Daoy (cell line): ENCODE results near the gene PPP3R1. TPM values are rescaled to one million over a fixed set of nuclear protein-coding genes. Genes with fewer than 3 reads are reported as not detected.

ENCODE experiments used
- DNase-seq: peaks from one replicate; pipeline ENCODE4 v3.0.0-alpha.2; 2015; ENCODE audit warnings: low read depth
- total RNA-seq: library from RNA; depleted of rRNA; stranded (reverse); fragments of >200 nt; shearing (Covaris generic); gene quantifications from 2 replicates; pipeline ENCODE4 v1.2.3, GENCODE V29; 2014; rRNA removed

Gene PPP3R1
- total RNA-seq, 1 experiment from 2014 or later, result 17.9 TPM

GRCh38 chr2:68151037-68151436 is 101.3 kb downstream of the PPP3R1 start:
- no peak for DNase-seq

- no peak for DNase-seq
Observed at GRCh38 chr2:68141875-68142274, 110.5 kb downstream of the PPP3R1 start.

GRCh38 chr2:68135448-68136320 is 116.6 kb downstream of the PPP3R1 start:
- no peak for DNase-seq

- DNase-seq, result no peak
Observed at GRCh38 chr2:68134554-68134953, 117.8 kb downstream of the PPP3R1 start.

GRCh38 chr2:68134120-68134519 is 118.2 kb downstream of the PPP3R1 start:
- DNase-seq, result no peak

Other genes starting within 250 kb of the PPP3R1 start
- gene C1D, start 189.5 kb downstream of the PPP3R1 start, total RNA-seq, result 44.5 and 51.3 TPM in 2 replicates
- gene PNO1, start 94.6 kb downstream of the PPP3R1 start, total RNA-seq, result 41.9 and 54.2 TPM in 2 replicates
- gene CNRIP1, start 67.4 kb upstream of the PPP3R1 start, total RNA-seq, result 26.1 and 28.9 TPM in 2 replicates
- gene PLEK, start 112.8 kb upstream of the PPP3R1 start, total RNA-seq, result not detected in 2 replicates
- gene FBXO48, start 214.8 kb upstream of the PPP3R1 start, total RNA-seq, result 0.80 and 1.0 TPM in 2 replicates
- gene APLF, start 215.1 kb upstream of the PPP3R1 start, total RNA-seq, result 1.4 and 3.0 TPM in 2 replicates